ENCODE results near the gene FRMD4A.
A peak's percentile ranks its signal among the peaks of the same experiment; 100 is the strongest.

FRMD4A gene

GRCh38 chr10:14185316-14186045 lies 145.2 kb downstream of the FRMD4A start:
- H3K9me3 Mint-ChIP-seq, result no peaks in the 10 kb centered on the region
- peak overlapping the region; percentile 99 for H3K27ac Mint-ChIP-seq
- peaks cover 29% of the 10 kb centered on the region for H3K4me1 Mint-ChIP-seq (ENCODE audit: low read depth)
- H3K4me3 Mint-ChIP-seq, result peak overlapping the region; percentile 62
- DNase-seq, result peak; percentile 60
- no peaks in the 10 kb centered on the region for H3K36me3 Mint-ChIP-seq (ENCODE audit: low read depth)
- peaks cover 37% of the 10 kb centered on the region for H3K27me3 Mint-ChIP-seq

DNA sequence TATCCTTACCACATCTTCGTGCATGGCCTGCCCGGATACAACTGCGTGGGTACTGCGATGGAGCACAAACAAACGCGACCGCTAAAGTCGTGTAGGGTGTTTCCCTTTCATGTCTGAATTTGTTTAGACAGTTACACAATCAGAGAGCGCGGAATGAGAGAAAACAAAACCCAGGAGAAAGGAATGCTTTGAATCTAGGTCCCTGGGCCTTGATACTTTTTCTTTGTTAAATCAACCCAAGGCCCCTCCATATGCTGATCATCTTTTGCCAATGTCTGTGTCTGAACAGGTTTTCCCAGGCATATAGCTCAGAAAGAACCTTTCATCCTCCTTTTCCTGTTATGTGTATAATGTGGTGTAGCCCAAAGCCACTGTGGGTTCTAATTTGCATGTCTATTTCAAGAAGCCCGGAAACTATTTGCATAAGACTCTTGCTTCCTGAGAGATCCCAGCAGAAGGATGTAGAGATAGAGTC lies 145.8 kb downstream of the FRMD4A start:
- Mint-ChIP-seq H3K4me3 (peak overlapping the region; percentile 62), H3K36me3 (ENCODE audit: low read depth) (no peaks in the 10 kb centered on the region), H3K27me3 (peaks cover 42% of the 10 kb centered on the region), H3K4me1 (ENCODE audit: low read depth) (peaks cover 29% of the 10 kb centered on the region), H3K9me3 (no peaks in the 10 kb centered on the region), H3K27ac (peak overlapping the region; percentile 99)
- DNase-seq, result no peak

DNA sequence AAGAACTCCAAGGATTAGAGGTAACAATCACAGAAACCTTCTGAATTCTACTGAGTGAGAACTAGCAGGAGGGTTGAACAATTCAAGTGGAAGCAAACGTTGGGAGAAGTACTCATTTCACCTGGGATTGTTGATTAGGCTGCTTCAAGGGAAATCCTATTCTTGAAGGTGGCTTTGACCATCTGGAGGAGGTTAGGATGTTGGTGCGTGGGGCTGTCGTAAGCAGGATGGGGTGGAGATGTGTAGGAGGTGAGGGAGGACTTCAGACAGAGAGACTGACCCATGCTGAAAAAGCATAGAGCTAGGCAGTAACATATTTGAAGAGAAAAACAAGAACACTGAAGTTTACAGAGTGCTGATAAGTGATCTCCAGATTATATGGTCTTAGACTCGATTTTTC lies 147.9 kb downstream of the FRMD4A start:
- DNase-seq, result no peak
- no peaks in the 10 kb centered on the region for H3K9me3 Mint-ChIP-seq
- H3K27me3 Mint-ChIP-seq, result peaks cover 52% of the 10 kb centered on the region
- no peak overlapping the region for H3K4me3 Mint-ChIP-seq
- H3K27ac Mint-ChIP-seq, result no peak overlapping the region
- H3K4me1 Mint-ChIP-seq (ENCODE audit: low read depth), result peaks cover 29% of the 10 kb centered on the region
- no peaks in the 10 kb centered on the region for H3K36me3 Mint-ChIP-seq (ENCODE audit: low read depth)

- no peak overlapping the region for H3K27ac Mint-ChIP-seq
- H3K4me1 Mint-ChIP-seq (ENCODE audit: low read depth), result peaks cover 27% of the 10 kb centered on the region
- no peak overlapping the region for H3K4me3 Mint-ChIP-seq
- H3K9me3 Mint-ChIP-seq, result no peaks in the 10 kb centered on the region
- H3K36me3 Mint-ChIP-seq (ENCODE audit: low read depth), result no peaks in the 10 kb centered on the region
- no peak for DNase-seq
- H3K27me3 Mint-ChIP-seq, result peaks cover 58% of the 10 kb centered on the region
These were observed 149.2 kb downstream of the FRMD4A start for GRCh38 chr10:14181567-14181936.

- no peaks in the 10 kb centered on the region for H3K9me3 Mint-ChIP-seq
- no peak overlapping the region for H3K4me3 Mint-ChIP-seq
- peaks cover 61% of the 10 kb centered on the region for H3K27me3 Mint-ChIP-seq
- H3K4me1 Mint-ChIP-seq (ENCODE audit: low read depth), result peaks cover 22% of the 10 kb centered on the region
- H3K36me3 Mint-ChIP-seq (ENCODE audit: low read depth), result no peaks in the 10 kb centered on the region
- DNase-seq, result no peak
- H3K27ac Mint-ChIP-seq, result no peak overlapping the region
These were observed 149.7 kb downstream of the FRMD4A start for GRCh38 chr10:14180911-14181566.

GRCh38 chr10:14179251-14179650 lies 151.5 kb downstream of the FRMD4A start:
- no peak overlapping the region for H3K4me3 Mint-ChIP-seq
- H3K27me3 Mint-ChIP-seq, result peaks cover 79% of the 10 kb centered on the region
- no peaks in the 10 kb centered on the region for H3K36me3 Mint-ChIP-seq (ENCODE audit: low read depth)
- H3K4me1 Mint-ChIP-seq (ENCODE audit: low read depth), result peaks cover 9% of the 10 kb centered on the region
- no peak overlapping the region for H3K27ac Mint-ChIP-seq
- DNase-seq, result no peak
- H3K9me3 Mint-ChIP-seq, result no peaks in the 10 kb centered on the region

GRCh38 chr10:14173706-14174594 lies 156.8 kb downstream of the FRMD4A start:
- peak overlapping the region; percentile 75 for H3K4me3 Mint-ChIP-seq
- peaks cover 16% of the 10 kb centered on the region for H3K4me1 Mint-ChIP-seq (ENCODE audit: low read depth)
- H3K27ac Mint-ChIP-seq, result no peak overlapping the region
- no peaks in the 10 kb centered on the region for H3K36me3 Mint-ChIP-seq (ENCODE audit: low read depth)
- H3K27me3 Mint-ChIP-seq, result peaks cover 84% of the 10 kb centered on the region
- DNase-seq, result no peak
- H3K9me3 Mint-ChIP-seq, result no peaks in the 10 kb centered on the region

- H3K36me3 Mint-ChIP-seq (ENCODE audit: low read depth), result no peaks in the 10 kb centered on the region
- H3K4me3 Mint-ChIP-seq, result peak overlapping the region; percentile 75
- H3K27ac Mint-ChIP-seq, result no peak overlapping the region
- H3K27me3 Mint-ChIP-seq, result peaks cover 84% of the 10 kb centered on the region
- H3K4me1 Mint-ChIP-seq (ENCODE audit: low read depth), result peaks cover 16% of the 10 kb centered on the region
- no peak for DNase-seq
- no peaks in the 10 kb centered on the region for H3K9me3 Mint-ChIP-seq
These were observed 157.4 kb downstream of the FRMD4A start for GRCh38 chr10:14173391-14173705.

DNA sequence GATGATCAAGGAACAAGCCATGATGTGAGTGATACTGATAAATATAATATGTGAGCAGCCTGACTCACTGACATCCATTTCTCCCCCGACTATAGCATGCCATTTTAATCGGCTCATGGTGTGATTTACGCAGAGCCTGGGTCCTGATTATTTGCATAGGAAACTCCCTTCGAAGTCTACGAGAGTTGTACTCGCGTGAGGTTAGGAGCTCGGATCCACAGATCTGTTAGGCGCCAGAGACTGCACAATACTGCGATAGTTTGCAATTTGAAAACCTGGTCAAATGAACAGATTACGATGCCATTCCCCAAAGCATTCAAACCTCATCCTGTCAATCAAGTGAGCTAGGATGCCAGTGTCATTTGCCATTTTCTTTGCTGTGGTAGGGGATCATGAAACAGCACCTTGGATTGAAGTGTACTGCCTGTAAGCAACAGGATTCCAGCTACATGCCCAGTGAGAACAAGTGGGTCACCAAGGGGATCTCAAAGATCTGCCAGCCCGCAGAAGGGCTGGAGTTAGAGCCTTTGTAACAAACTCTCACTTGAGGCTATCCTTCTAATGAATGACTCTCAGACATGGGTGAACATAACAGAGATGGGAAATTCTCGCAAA lies 158.3 kb downstream of the FRMD4A start:
- Mint-ChIP-seq H3K36me3 (ENCODE audit: low read depth) (no peaks in the 10 kb centered on the region), H3K4me1 (ENCODE audit: low read depth) (peaks cover 16% of the 10 kb centered on the region), H3K27me3 (peaks cover 88% of the 10 kb centered on the region), H3K27ac (no peak overlapping the region), H3K4me3 (no peak overlapping the region), H3K9me3 (no peaks in the 10 kb centered on the region)
- DNase-seq, result no peak

GRCh38 chr10:14171336-14171735 lies 159.4 kb downstream of the FRMD4A start:
- H3K4me3 Mint-ChIP-seq, result no peak overlapping the region
- no peak for DNase-seq
- peaks cover 87% of the 10 kb centered on the region for H3K27me3 Mint-ChIP-seq
- no peaks in the 10 kb centered on the region for H3K36me3 Mint-ChIP-seq (ENCODE audit: low read depth)
- H3K27ac Mint-ChIP-seq, result no peak overlapping the region
- H3K9me3 Mint-ChIP-seq, result no peaks in the 10 kb centered on the region
- peaks cover 16% of the 10 kb centered on the region for H3K4me1 Mint-ChIP-seq (ENCODE audit: low read depth)

GRCh38 chr10:14163377-14164086 lies 167.2 kb downstream of the FRMD4A start:
- no peak overlapping the region for H3K27ac Mint-ChIP-seq
- no peak for DNase-seq
- H3K4me1 Mint-ChIP-seq (ENCODE audit: low read depth), result no peaks in the 10 kb centered on the region
- H3K4me3 Mint-ChIP-seq, result no peak overlapping the region
- no peaks in the 10 kb centered on the region for H3K36me3 Mint-ChIP-seq (ENCODE audit: low read depth)
- H3K27me3 Mint-ChIP-seq, result peaks cover 66% of the 10 kb centered on the region
- no peaks in the 10 kb centered on the region for H3K9me3 Mint-ChIP-seq

GRCh38 chr10:14162629-14163344 lies 167.9 kb downstream of the FRMD4A start:
- Mint-ChIP-seq H3K4me3 (no peak overlapping the region), H3K27ac (no peak overlapping the region), H3K27me3 (peaks cover 62% of the 10 kb centered on the region), H3K36me3 (ENCODE audit: low read depth) (no peaks in the 10 kb centered on the region), H3K9me3 (no peaks in the 10 kb centered on the region), H3K4me1 (ENCODE audit: low read depth) (no peaks in the 10 kb centered on the region)
- DNase-seq, result no peak

GRCh38 chr10:14162061-14162460 lies 168.7 kb downstream of the FRMD4A start:
- DNase-seq, result no peak
- Mint-ChIP-seq H3K4me1 (ENCODE audit: low read depth) (no peaks in the 10 kb centered on the region), H3K36me3 (ENCODE audit: low read depth) (no peaks in the 10 kb centered on the region), H3K27ac (no peak overlapping the region), H3K9me3 (no peaks in the 10 kb centered on the region), H3K27me3 (peaks cover 65% of the 10 kb centered on the region), H3K4me3 (no peak overlapping the region)

Measured in activated T-cell treated with anti-CD3 and anti-CD28 coated beads, Interleukin-2, amount 50 U/mL, for 24 hours (primary cell).